Testis (tissue), 3 donors: Measurements from ENCODE around the gene CDYL2. TPM values are rescaled to one million over a fixed set of nuclear protein-coding genes. Genes with fewer than 3 reads are reported as not detected.

Source experiments
- DNase-seq: peaks from one replicate; pipeline ENCODE4 v3.0.0-alpha.2; 2019
- H3K27ac ChIP-seq, 2 donors: fragments of 200-600 bp; sonication (generic); one replicate each; pipeline ENCODE4 v1.5.1; 2019
- H3K27me3 ChIP-seq: fragments of 200-600 bp; sonication (generic); one replicate; pipeline ENCODE4 v1.5.1; 2019
- H3K36me3 ChIP-seq: fragments of 200-600 bp; sonication (generic); one replicate; pipeline ENCODE4 v1.5.1; 2017; ENCODE audit warnings: low read depth; ENCODE audit errors: missing control alignments
- H3K4me1 ChIP-seq: fragments of 200-600 bp; sonication (generic); one replicate; pipeline ENCODE4 v1.5.1; 2019
- H3K4me3 ChIP-seq, 2 donors: fragments of 200-600 bp; sonication (generic); one replicate each; pipeline ENCODE4 v1.5.1; 2017 to 2019
- H3K9me3 ChIP-seq: fragments of 200-600 bp; sonication (generic); one replicate; pipeline ENCODE4 v1.5.1; 2017
- CTCF ChIP-seq, 3 experiments: fragments of 450-650 bp in 2 of 3; fragments of 200-600 bp in 1 of 3; sonication (generic) in 1 of 3; IDR thresholded peaks; one replicate each; pipeline ENCODE4 v1.5.1; 2016 to 2019; ENCODE audit warnings: antibody characterized with exemption in 3 of 3, mild to moderate bottlenecking in 2 of 3, moderate library complexity in 1 of 3
- POLR2A ChIP-seq: fragments of 450-650 bp; IDR thresholded peaks from one replicate; pipeline ENCODE4 v1.6.1; 2017; ENCODE audit warnings: antibody characterized with exemption, mild to moderate bottlenecking, moderate library complexity
- WGBS, 2 donors: methylation state at CpG; one replicate each; pipeline ENCODE4 v1.1.5; 2018; 5-methylcytosine and 5-hydroxymethylcytosine counted together
- intact Hi-C: fragments of 100-400 bp; cut with DNase I; formaldehyde crosslinking; loops from one replicate; pipeline ENCODE4 v1.15.1; 2023; ENCODE audit warnings: low total_unique reads
- polyA plus RNA-seq: library from polyadenylated mRNA; stranded (reverse); fragments of 350-450 nt; fragmentation: Illumina TruSeq; extraction: RNeasy Lipid Tissue Mini Kit (QIAGEN cat#74804); gene quantifications from one replicate; pipeline ENCODE4 v1.2.3, GENCODE V29; 2014; ENCODE audit warnings: low read depth, low replicate concordance; ENCODE audit not compliant: insufficient read depth
- total RNA-seq, 2 donors: library from RNA; depleted of rRNA; stranded (reverse); fragments of >200 nt; gene quantifications; one replicate each; pipeline ENCODE4 v1.2.3, GENCODE V29; 2016

The CDYL2 gene
- total and polyA plus RNA-seq, 3 donors from 2014 or later, result 31.2 to 63.7 (median 60.4) TPM

GRCh38 chr16:80744856-80745255 lies 59.5 kb downstream of the CDYL2 start:
- H3K36me3 ChIP-seq, result no peaks in the 10 kb centered on the region
- intact Hi-C loops, result no loop called here
- no peak for TF ChIP-seq POLR2A
- no peak for TF ChIP-seq CTCF (IDR thresholded peaks at IDR 0.05)
- no peak overlapping the region for H3K4me3 ChIP-seq
- peaks cover 9% of the 10 kb centered on the region for H3K4me1 ChIP-seq
- DNase-seq, result no peak
- H3K27ac ChIP-seq, result no peak overlapping the region
- 77 to 86% methylated on average over 4 of the region's 4 CpGs for WGBS, 2 donors
- H3K27me3 ChIP-seq, result no peaks in the 10 kb centered on the region
- H3K9me3 ChIP-seq, result no peaks in the 10 kb centered on the region

- no peak overlapping the region for H3K27ac ChIP-seq
- H3K27me3 ChIP-seq, result no peaks in the 10 kb centered on the region
- intact Hi-C loops, result no loop called here
- no peaks in the 10 kb centered on the region for H3K9me3 ChIP-seq
- no peak for DNase-seq
- no peaks in the 10 kb centered on the region for H3K36me3 ChIP-seq
- no peak for TF ChIP-seq POLR2A
- no peak for TF ChIP-seq CTCF (IDR thresholded peaks at IDR 0.05)
- peaks cover 9% of the 10 kb centered on the region for H3K4me1 ChIP-seq
- 88 to 95% methylated on average over 1 of the region's 1 CpG for WGBS, 2 donors
- H3K4me3 ChIP-seq, result no peak overlapping the region
These were observed 60.6 kb downstream of the CDYL2 start for GRCh38 chr16:80743772-80744171.

- Histone ChIP-seq H3K4me1 (peaks cover 9% of the 10 kb centered on the region), H3K27ac (no peak overlapping the region), H3K9me3 (no peaks in the 10 kb centered on the region), H3K27me3 (no peaks in the 10 kb centered on the region), H3K4me3 (no peak overlapping the region), H3K36me3 (no peaks in the 10 kb centered on the region)
- no peak for DNase-seq
- 86 to 97% methylated on average over 3 of the region's 3 CpGs for WGBS, 2 donors
- intact Hi-C loops, result no loop called here
- TF ChIP-seq POLR2A, result no peak
- TF ChIP-seq CTCF (IDR thresholded peaks at IDR 0.05), result no peak
These were observed 61.1 kb downstream of the CDYL2 start for GRCh38 chr16:80743273-80743672.

GRCh38 chr16:80742331-80742730 lies 62.1 kb downstream of the CDYL2 start:
- H3K27ac ChIP-seq, result no peak overlapping the region
- H3K27me3 ChIP-seq, result no peaks in the 10 kb centered on the region
- H3K4me3 ChIP-seq, result no peak overlapping the region
- TF ChIP-seq CTCF (IDR thresholded peaks at IDR 0.05), result no peak
- no peak for TF ChIP-seq POLR2A
- intact Hi-C loops, result no loop called here
- no peaks in the 10 kb centered on the region for H3K9me3 ChIP-seq
- H3K36me3 ChIP-seq, result no peaks in the 10 kb centered on the region
- 90 to 92% methylated on average over 2 of the region's 2 CpGs for WGBS, 2 donors
- no peak for DNase-seq
- peaks cover 9% of the 10 kb centered on the region for H3K4me1 ChIP-seq

GRCh38 chr16:80741724-80742123 lies 62.7 kb downstream of the CDYL2 start:
- intact Hi-C loops, result no loop called here
- no peak overlapping the region for H3K4me3 ChIP-seq
- 75 to 79% methylated on average over 4 of the region's 4 CpGs for WGBS, 2 donors
- TF ChIP-seq CTCF (IDR thresholded peaks at IDR 0.05), result no peak
- TF ChIP-seq POLR2A, result no peak
- no peaks in the 10 kb centered on the region for H3K9me3 ChIP-seq
- H3K27me3 ChIP-seq, result no peaks in the 10 kb centered on the region
- H3K36me3 ChIP-seq, result no peaks in the 10 kb centered on the region
- no peak for DNase-seq
- peaks cover 9% of the 10 kb centered on the region for H3K4me1 ChIP-seq
- no peak overlapping the region for H3K27ac ChIP-seq
